Omental fat pad (tissue), 4 donors: Measurements from ENCODE around the gene JMJD1C. TPM values are rescaled to one million over a fixed set of nuclear protein-coding genes. Genes with fewer than 3 reads are reported as not detected.

Source experiments
- ATAC-seq: fragments of 150-250 bp; one replicate; pipeline ENCODE4 v1.9.1; 2016; ENCODE audit warnings: mild to moderate bottlenecking, moderate library complexity; ENCODE audit not compliant: low FRiP score
- DNase-seq: peaks from one replicate; pipeline ENCODE4 v3.0.0-alpha.2; 2019; ENCODE audit warnings: low spot score
- CTCF ChIP-seq, 3 donors: fragments of 450-650 bp; IDR thresholded peaks; one replicate each; pipeline ENCODE4 v1.5.1; 2016 to 2017; ENCODE audit warnings: antibody characterized with exemption in 3 of 3, mild to moderate bottlenecking in 3 of 3, moderate library complexity in 2 of 3
- total RNA-seq, 4 donors: library from RNA; depleted of rRNA; stranded (reverse); fragments of >200 nt; gene quantifications; one replicate each; pipeline ENCODE4 v1.1.0, GENCODE V29; 2016

Gene JMJD1C
- total RNA-seq, 4 donors from 2014 or later: 99.8 to 179 (median 149) TPM

- ATAC-seq (no peak), DNase-seq (no peak)
- TF ChIP-seq CTCF (IDR thresholded peaks at IDR 0.05): no peak
Observed at GRCh38 chr10:63430999-63431356, 34.8 kb downstream of the JMJD1C start.

- peak; percentile 51 for ATAC-seq
Observed at GRCh38 chr10:63430091-63430998, 35.4 kb downstream of the JMJD1C start.

GRCh38 chr10:63429281-63429680 lies 36.5 kb downstream of the JMJD1C start:
- no peak for ATAC-seq
- TF ChIP-seq CTCF (IDR thresholded peaks at IDR 0.05): no peak
- no peak for DNase-seq

More at GRCh38 chr10:63430091-63430998, 35.4 kb downstream of the JMJD1C start:
- no peak for DNase-seq
- no peak for TF ChIP-seq CTCF (IDR thresholded peaks at IDR 0.05)

- no peak for ATAC-seq
- no peak for DNase-seq
- TF ChIP-seq CTCF (IDR thresholded peaks at IDR 0.05): no peak
Observed at GRCh38 chr10:63427013-63427412, 38.8 kb downstream of the JMJD1C start.

- no peak for TF ChIP-seq CTCF (IDR thresholded peaks at IDR 0.05)
- ATAC-seq (no peak), DNase-seq (no peak)
Observed at GRCh38 chr10:63425512-63425911, 40.3 kb downstream of the JMJD1C start.

GRCh38 chr10:63424576-63424975 lies 41.2 kb downstream of the JMJD1C start:
- ATAC-seq (no peak), DNase-seq (no peak)
- no peak for TF ChIP-seq CTCF (IDR thresholded peaks at IDR 0.05)

GRCh38 chr10:63423494-63423893 lies 42.3 kb downstream of the JMJD1C start:
- DNase-seq: no peak
- no peak for ATAC-seq
- no peak for TF ChIP-seq CTCF (IDR thresholded peaks at IDR 0.05)
